ENCODE results near the gene LCP1.

GRCh38 chr13:46158983-46159382 is 23.0 kb downstream of the LCP1 start:
- no peak for TF ChIP-seq SIN3A (IDR thresholded peaks at IDR 0.05; ENCODE audit: borderline replicate concordance in 2 of 2, control insufficient read depth in 1 of 2, low read depth in 2 of 2, low read length in 2 of 2)
- no peak for TF ChIP-seq ZNF280B (CRISPR knock-in tag; IDR thresholded peaks at IDR 0.05)
- no peak for TF ChIP-seq ZNF277 (CRISPR knock-in tag; IDR thresholded peaks at IDR 0.05; ENCODE audit: borderline replicate concordance)
- TF ChIP-seq CTCF (IDR thresholded peaks at IDR 0.05 in 2 of 3, conservative IDR thresholded peaks at IDR 0.05 in 1 of 3; ENCODE audit: insufficient read depth in 2 of 3, low read depth in 1 of 3, low read length in 3 of 3) = no peak
- TF ChIP-seq KDM1A (IDR thresholded peaks at IDR 0.05) = no peak
- TF ChIP-seq TFAP4 (CRISPR knock-in tag; IDR thresholded peaks at IDR 0.05; ENCODE audit: borderline replicate concordance) = no peak

Data from K562 (cell line).